Activated T-cell treated with anti-CD3 and anti-CD28 coated beads, Interleukin-2, amount 50 U/mL, for 72 hours (primary cell): ENCODE data around the gene MYOD1. TPM values are rescaled to one million over a fixed set of nuclear protein-coding genes. Genes with fewer than 3 reads are reported as not detected.

Source experiments
- ATAC-seq, 2 donors: fragments of 150-1000 bp; cut with Tn5 transposase; replicated peaks in 1 of 2; 2 replicates each; pipeline ENCODE4 v1.10.0; 2021; ENCODE audit warnings: moderate library complexity in 2 of 2, mild to moderate bottlenecking in 1 of 2
- DNase-seq, 2 donors: peaks; one replicate each; pipeline ENCODE4 v3.0.0; 2021 to 2022; ENCODE audit warnings: mixed read lengths in 1 of 2
- H3K27ac Mint-ChIP-seq: one replicate; pipeline ENCODE4 v1.8.0; 2022; ENCODE audit warnings: mild to moderate bottlenecking, moderate library complexity, mixed read lengths
- H3K27me3 Mint-ChIP-seq: one replicate; pipeline ENCODE4 v1.8.0; 2022; ENCODE audit warnings: low read depth, mixed read lengths
- H3K36me3 Mint-ChIP-seq, 2 donors: one replicate each; pipeline ENCODE4 v1.8.0; 2022; ENCODE audit warnings: mixed read lengths in 2 of 2, mild to moderate bottlenecking in 1 of 2; ENCODE audit not compliant: insufficient read depth in 2 of 2
- H3K4me1 Mint-ChIP-seq: one replicate; pipeline ENCODE4 v1.8.0; 2022; ENCODE audit warnings: low read depth, mixed read lengths
- H3K4me3 Mint-ChIP-seq, 2 donors: one replicate each; pipeline ENCODE4 v1.8.0; 2022; ENCODE audit warnings: mild to moderate bottlenecking in 2 of 2, mixed read lengths in 2 of 2, moderate library complexity in 2 of 2
- H3K9me3 Mint-ChIP-seq, 2 donors: one replicate each; pipeline ENCODE4 v1.8.0; 2022; ENCODE audit warnings: mixed read lengths in 2 of 2
- total RNA-seq, 2 donors: library from RNA; stranded (reverse); gene quantifications; one replicate each; pipeline ENCODE4 v1.2.3, GENCODE V29; 2022

Gene MYOD1
- total RNA-seq, 2 donors from 2014 or later = not detected

DNA sequence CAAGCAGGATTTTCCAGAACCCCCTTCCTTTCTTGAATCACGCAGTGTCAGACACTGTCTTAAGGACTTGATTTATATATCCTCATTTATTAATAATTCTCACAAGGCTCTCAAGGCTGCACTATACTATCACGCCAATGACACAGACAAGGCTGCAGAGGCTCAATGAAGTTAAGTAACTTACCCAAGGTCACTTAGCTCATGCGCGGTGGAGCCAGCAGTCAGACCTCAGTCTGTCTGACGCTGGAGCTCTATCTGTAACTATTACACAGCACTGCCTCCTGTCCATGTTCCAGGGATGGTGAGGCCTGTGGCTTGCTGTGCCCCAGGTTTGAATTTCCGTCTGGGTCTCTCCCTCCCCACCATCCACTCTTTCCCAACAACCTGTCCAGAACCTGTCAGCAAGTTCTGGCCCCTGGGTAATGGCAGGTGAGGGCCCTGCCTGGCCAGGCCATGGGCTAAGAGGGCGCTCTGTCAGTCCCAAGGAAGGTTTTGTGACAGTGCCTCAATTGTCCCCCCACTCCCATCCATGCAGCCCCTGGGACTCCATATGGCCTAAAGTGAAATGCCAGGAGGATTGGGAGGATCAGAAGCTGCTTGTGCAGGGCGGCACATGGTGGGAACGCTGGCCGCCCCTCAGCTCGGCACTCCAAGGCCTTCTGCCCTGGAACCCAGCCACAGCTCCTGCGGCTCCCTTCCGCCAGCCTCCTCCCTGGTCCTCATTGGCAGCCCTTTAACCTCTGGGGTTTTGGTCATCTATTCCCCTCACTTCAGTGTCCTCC is 23.8 kb downstream of the MYOD1 start:
- no peak for DNase-seq
- peaks cover 7% of the 10 kb centered on the region for H3K27me3 Mint-ChIP-seq
- ATAC-seq = no peak
- H3K36me3 Mint-ChIP-seq = no peaks in the 10 kb centered on the region
- H3K27ac Mint-ChIP-seq = no peak overlapping the region
- no peaks in the 10 kb centered on the region for H3K4me1 Mint-ChIP-seq
- H3K4me3 Mint-ChIP-seq = no peak overlapping the region
- no peaks in the 10 kb centered on the region for H3K9me3 Mint-ChIP-seq

DNA sequence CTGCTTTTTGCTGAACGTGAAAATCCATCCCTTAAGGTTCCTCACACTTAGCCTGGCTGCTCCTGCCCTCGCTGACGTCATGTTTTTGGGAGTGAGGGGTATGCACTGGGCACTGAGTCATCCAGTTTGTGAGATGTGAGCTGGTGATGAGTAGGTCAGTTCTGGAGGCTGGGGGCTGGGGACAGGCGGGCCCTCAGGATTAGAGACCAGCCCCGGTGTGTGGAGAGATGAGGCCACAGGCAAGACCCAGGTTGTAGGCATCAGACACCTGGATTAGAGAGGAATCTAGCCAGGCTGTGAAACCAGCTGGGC is 24.4 kb downstream of the MYOD1 start:
- DNase-seq (no peak), ATAC-seq (no peak)
- Mint-ChIP-seq H3K36me3 (no peaks in the 10 kb centered on the region), H3K27ac (no peak overlapping the region), H3K4me3 (no peak overlapping the region), H3K27me3 (peaks cover 7% of the 10 kb centered on the region), H3K4me1 (no peaks in the 10 kb centered on the region), H3K9me3 (no peaks in the 10 kb centered on the region)

DNA sequence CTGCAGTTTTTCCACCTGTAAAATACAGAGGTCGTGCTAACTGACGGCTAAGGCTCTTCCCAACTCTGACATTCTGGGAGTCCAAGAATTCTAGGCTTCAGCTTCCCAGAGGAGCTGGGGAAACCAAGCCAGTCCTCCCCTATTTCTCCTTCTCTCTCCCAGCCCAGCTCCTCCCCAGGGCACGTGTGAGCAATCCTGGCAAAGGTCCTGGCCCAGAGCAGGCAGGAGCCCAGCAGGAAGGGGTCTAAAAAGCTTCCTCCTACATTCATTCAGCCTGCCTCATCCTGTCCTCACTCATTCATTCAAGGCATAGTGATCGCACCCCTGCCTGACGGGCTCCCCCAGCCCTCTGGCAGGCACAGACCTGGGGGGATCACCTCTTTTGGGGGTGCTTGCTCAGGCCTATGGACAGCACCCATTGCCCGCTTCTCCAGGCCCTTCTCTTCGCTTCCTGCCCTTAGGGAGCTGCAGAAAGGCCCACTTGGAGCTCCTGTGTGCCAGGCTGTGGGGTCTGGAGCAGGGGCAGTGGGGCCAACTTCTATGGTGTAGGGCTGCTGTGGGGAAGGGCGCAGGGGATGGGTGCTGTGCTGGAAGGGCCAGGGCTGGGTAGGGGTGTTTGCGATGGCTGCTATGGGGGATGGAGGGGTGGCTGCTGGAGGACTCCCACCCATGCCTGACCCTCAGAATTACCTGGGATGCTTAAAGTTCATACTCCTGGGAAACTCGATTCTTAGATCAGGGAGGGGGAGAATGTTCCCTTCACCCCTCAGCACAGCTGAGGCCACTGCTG is 25.0 kb downstream of the MYOD1 start:
- Mint-ChIP-seq H3K27me3 (peaks cover 7% of the 10 kb centered on the region), H3K9me3 (no peaks in the 10 kb centered on the region), H3K4me1 (no peaks in the 10 kb centered on the region), H3K4me3 (no peak overlapping the region), H3K27ac (no peak overlapping the region), H3K36me3 (no peaks in the 10 kb centered on the region)
- no peak for DNase-seq
- ATAC-seq = no peak

DNA sequence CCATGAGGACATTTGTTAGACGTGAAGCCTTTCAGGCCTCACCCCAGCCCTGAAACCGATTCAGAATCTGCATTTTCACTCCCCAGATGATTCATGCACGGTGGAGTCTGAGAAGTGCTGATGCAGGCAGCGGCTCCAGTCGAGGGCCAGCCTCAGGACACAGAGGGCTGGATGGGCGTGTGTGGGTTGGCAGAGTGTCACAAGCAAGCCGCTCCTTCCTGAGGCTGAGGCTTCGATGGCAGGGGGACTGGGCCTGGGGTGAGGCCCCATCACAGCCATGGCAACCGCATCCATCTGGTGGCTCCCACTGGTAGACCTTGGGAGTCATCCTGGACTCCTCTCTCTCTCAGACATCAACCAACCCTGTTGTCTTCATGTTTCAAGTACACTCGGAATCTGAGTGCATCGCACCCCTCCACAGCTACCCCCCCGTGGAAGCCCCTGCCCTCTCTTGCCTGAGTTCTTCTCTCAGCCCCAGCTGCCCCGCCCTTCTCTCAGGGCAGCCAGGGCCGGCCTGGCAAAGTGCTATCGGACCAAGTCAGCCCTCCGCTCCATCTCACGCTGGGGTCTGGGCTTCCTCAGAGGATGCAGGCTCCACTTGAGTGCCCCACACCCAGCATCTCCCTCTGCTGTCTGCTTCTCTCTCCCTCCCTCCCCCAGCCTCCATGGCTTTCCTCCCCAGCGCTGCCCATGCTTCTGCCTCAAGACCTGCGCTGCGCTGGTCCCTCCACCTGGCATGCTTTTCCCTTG is 25.8 kb downstream of the MYOD1 start:
- Mint-ChIP-seq H3K4me3 (no peak overlapping the region), H3K36me3 (no peaks in the 10 kb centered on the region), H3K9me3 (no peaks in the 10 kb centered on the region), H3K27ac (no peak overlapping the region), H3K27me3 (peaks cover 7% of the 10 kb centered on the region), H3K4me1 (no peaks in the 10 kb centered on the region)
- ATAC-seq = no peak
- DNase-seq = no peak

DNA sequence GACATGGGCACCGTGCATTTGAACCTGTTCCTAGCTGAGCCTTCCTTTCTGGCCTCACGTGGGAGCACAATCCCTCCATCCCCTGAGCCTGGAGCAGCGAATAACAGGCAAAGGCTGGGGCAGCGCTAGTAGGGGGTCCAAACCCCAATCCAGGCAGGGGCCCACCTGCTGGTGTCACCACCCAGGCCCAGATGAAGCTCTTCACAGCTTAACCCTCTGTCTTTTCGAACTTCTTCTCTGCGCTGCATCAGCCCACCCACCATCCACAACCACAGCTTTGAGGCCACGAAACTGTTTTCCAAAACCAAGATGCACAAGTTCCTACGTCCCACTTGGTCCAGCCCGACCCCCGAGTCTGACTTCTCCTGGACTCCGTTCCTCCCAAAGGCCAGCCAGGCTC is 26.7 kb downstream of the MYOD1 start:
- peaks cover 13% of the 10 kb centered on the region for H3K27me3 Mint-ChIP-seq
- DNase-seq (no peak), ATAC-seq (no peak)
- H3K4me1 Mint-ChIP-seq = no peaks in the 10 kb centered on the region
- no peak overlapping the region for H3K4me3 Mint-ChIP-seq
- no peak overlapping the region for H3K27ac Mint-ChIP-seq
- no peaks in the 10 kb centered on the region for H3K36me3 Mint-ChIP-seq
- H3K9me3 Mint-ChIP-seq = no peaks in the 10 kb centered on the region

DNA sequence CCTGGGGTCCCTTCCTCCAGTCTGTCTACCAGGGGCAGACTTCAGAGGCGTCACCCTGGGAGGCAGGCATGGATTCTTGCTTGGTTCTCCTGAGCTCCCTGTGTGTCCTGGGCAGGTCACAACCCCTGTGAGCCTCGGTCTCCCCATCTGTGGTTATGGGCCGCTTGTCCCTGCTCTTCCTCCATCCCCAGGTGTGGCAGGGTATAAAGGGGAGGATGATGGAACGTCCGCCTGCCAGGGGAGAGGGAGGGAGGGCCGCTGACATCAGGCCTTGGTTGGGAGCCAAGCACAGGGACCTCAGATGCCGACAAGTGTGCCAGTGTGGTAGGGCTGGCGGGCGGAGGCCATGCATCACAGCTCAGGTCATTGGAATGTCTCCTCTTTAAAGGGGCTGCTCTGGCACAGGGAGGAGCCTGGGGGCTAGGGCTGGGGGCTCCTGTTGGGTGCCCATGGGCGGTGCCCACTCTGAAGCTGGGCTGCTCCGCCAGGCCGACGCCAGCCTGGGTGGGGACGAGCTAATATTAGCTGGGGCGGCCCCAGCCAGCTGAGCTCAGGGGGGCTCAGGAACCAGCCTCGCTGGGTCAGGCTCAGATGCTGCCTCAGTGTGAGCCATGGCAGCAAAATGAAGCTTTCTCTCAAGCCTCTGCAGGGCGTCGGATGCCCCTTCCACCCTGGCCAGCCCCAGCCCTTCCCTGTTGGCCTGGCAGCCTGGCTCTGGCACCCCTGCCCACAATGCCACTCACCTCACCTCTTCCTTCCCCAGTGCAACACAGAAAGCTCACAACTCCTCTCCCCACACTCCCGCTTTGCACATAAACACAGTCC is 28.0 kb downstream of the MYOD1 start:
- ATAC-seq = no peak
- no peak overlapping the region for H3K4me3 Mint-ChIP-seq
- DNase-seq = no peak
- H3K9me3 Mint-ChIP-seq = no peaks in the 10 kb centered on the region
- H3K27me3 Mint-ChIP-seq = peaks cover 10% of the 10 kb centered on the region
- H3K36me3 Mint-ChIP-seq = no peaks in the 10 kb centered on the region
- H3K4me1 Mint-ChIP-seq = no peaks in the 10 kb centered on the region
- no peak overlapping the region for H3K27ac Mint-ChIP-seq

DNA sequence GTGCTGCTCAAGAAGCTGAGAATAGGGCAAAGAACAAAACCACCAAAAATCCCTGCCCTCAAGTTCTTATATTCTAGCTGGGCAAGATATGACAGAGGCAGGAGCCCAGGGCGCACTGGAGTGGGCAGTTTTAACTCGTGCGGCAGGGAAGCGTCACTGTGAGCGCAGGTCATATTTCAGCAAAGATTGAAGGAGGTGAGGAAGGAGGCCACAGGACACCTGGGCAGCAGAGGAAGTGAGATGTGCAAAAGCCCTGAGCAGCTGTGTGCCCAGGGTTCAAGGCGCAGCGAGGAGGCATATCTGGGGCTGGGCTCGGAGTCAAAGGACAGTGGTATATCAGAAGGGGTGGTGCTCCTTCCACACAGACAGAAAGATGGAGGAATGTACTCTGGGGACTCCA is 28.7 kb downstream of the MYOD1 start:
- Mint-ChIP-seq H3K4me1 (no peaks in the 10 kb centered on the region), H3K27ac (no peak overlapping the region), H3K36me3 (no peaks in the 10 kb centered on the region), H3K27me3 (peaks cover 10% of the 10 kb centered on the region), H3K9me3 (no peaks in the 10 kb centered on the region), H3K4me3 (no peak overlapping the region)
- no peak for DNase-seq
- ATAC-seq = no peak

DNA sequence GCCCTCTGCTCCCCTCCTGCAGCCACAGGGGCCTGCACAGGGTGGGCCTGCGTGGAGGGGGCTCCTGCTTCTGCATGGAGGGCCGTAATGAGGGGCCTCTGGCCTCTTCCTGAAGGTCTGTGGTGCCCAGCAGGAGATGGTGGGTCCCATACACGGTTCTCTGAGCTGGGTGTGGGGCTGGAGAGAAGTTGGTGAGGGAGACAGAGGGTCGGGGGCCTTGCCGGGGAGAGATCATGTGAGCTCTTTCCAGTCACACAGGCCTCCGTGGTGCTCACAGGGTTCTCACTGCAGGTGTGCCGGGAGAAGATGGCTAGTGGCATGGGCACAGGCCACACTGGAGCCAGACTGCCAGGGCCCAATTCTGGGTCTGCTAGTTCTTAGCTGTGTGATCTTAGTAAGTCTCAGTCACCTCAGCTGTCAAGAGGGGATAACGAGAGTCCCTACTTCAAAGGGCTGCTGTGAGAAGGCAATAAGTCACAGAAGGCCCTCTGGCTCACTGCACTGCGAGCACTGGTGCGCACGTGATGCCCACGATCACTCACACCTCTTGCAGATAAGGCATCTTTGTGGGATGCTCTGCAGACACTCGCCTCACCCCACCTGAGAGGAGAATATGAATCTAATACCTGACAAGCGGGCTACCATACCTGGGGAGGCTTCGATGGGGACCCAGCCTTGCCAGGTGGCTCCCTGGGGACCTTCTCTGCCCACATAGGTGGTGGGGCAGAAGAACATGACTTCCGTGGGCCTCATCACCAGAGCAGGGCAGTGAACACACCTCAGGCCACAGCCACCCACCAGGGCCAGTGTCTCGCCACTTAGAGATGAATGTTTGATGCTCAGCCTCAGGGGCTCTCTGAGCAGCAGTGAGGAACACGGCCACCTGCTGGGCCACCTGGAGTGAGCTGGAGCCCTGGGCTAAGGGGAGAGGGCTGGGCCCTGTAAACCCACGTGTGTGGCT is 29.7 kb downstream of the MYOD1 start:
- Mint-ChIP-seq H3K27ac (no peak overlapping the region), H3K4me3 (no peak overlapping the region), H3K27me3 (peaks cover 10% of the 10 kb centered on the region), H3K36me3 (no peaks in the 10 kb centered on the region), H3K4me1 (no peaks in the 10 kb centered on the region), H3K9me3 (no peaks in the 10 kb centered on the region)
- no peak for DNase-seq
- ATAC-seq = no peak

DNA sequence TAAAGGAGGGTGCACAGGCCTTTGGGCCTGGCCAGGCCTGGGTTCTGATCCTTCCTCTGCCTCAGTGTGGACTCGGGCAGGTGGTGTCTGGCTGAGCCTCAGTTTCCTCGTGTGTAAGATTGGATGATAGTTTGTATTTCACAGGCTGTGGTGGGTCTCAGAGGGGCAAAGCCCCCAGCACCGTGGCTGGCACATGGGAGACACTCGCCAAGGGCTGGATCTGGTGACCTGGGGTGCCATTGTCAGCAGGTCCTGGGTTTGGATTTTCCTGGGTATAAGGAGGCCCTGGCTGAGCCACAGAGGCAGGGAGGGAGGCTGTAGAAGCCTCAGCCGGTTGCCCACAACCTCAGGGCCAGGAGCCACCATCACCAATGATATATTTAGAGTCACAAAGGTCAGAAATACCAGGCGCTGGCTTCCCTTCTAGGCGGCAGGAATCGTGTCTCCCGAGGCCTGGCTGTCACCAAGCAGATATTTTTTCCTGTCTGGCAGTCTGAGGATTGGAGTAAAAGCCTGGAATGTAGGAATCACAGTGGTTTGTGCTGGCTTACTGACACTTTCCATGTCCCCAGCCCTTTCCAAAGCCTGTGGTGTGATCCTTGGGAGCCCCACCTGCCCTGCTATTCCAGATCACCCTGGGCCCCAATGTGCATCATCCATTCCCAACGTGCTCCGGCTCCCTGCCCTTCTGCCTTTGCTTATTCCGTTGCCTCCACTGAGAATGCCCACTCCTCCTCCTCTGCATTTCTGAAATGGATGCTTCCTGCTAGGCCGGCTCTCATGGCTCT is 30.8 kb downstream of the MYOD1 start:
- no peaks in the 10 kb centered on the region for H3K4me1 Mint-ChIP-seq
- DNase-seq (no peak), ATAC-seq (no peak)
- no peak overlapping the region for H3K27ac Mint-ChIP-seq
- H3K36me3 Mint-ChIP-seq = no peaks in the 10 kb centered on the region
- H3K9me3 Mint-ChIP-seq = no peaks in the 10 kb centered on the region
- no peak overlapping the region for H3K4me3 Mint-ChIP-seq
- H3K27me3 Mint-ChIP-seq = peaks cover 17% of the 10 kb centered on the region

DNA sequence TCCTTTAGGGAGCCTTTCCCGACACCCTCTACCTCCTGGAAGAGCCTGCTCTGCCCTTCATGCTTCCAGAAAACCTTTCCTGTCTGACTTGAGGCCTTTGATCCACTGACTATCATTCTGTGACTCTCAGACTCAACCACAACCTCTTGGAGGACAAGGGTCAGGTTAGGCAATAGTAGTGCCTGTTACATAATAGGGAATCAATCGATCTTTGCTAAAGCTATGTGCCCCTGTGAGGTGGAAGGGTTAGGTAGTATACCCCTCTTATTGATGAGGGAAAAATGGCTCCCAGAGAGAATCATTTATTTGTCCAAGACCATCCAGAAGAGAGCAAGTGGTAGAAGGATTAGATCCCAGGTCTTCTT is 31.4 kb downstream of the MYOD1 start:
- Mint-ChIP-seq H3K4me1 (no peaks in the 10 kb centered on the region), H3K36me3 (no peaks in the 10 kb centered on the region), H3K27ac (no peak overlapping the region), H3K27me3 (peaks cover 22% of the 10 kb centered on the region), H3K9me3 (no peaks in the 10 kb centered on the region), H3K4me3 (no peak overlapping the region)
- ATAC-seq = no peak
- no peak for DNase-seq

DNA sequence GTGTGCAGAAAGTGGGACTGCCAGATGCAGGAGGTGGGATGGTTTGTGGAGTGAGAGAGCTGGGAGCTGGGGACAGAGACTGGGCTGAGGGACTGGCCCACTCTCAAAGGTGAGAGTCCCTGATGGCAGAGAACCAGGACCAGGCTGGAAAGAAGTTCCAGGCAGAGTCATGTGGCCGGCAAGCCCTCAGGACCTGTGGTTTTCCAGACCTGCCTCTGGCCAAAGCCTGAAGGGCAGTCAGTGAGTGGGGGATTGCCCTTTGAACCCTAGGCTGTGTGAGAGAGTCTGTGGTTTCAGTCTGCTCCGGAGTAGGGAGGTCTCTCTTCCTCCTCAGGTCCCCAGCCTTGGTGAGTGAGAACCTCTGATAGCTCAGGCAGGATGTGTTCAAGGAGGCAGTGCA is 32.2 kb downstream of the MYOD1 start:
- DNase-seq = no peak
- Mint-ChIP-seq H3K36me3 (no peaks in the 10 kb centered on the region), H3K27me3 (peaks cover 22% of the 10 kb centered on the region), H3K27ac (no peak overlapping the region), H3K4me3 (no peak overlapping the region), H3K9me3 (no peaks in the 10 kb centered on the region), H3K4me1 (no peaks in the 10 kb centered on the region)
- no peak for ATAC-seq
